GM18951 (cell line): ENCODE results near the gene IFNK.

Experiments used
- POLR2A ChIP-seq: IDR thresholded peaks from 4 replicates; pipeline ENCODE4 v1.6.1; 2011; ENCODE audit warnings: mild to moderate bottlenecking; ENCODE audit not compliant: insufficient read length, insufficient read depth; ENCODE audit errors: extremely low read depth
- in situ Hi-C: fragments of 300-500 bp; cut with MboI; formaldehyde crosslinking; loops from one replicate; pipeline ENCODE4 v1.12.0; 2022; ENCODE audit warnings: low sequenced_read_pairs, mixed read lengths, inconsistent platforms; ENCODE audit not compliant: unreplicated experiment

The IFNK gene

GRCh38 chr9:27524236-27524635 lies at the start of gene IFNK:
Gene IFNK, plus strand, starts transcription at chr9:27524290. Its CDS starts 47 bp downstream, at chr9:27524337.
- TF ChIP-seq POLR2A, result no peak

GRCh38 chr9:27474305-27474704 lies 49.8 kb upstream of the IFNK start:
- TF ChIP-seq POLR2A, result no peak
- in situ Hi-C loops, result no loop called here

More at GRCh38 chr9:27524236-27524635, at the start of gene IFNK:
- in situ Hi-C loops, result no loop called here

GRCh38 chr9:27475057-27475595 lies 49.0 kb upstream of the IFNK start:
- in situ Hi-C loops, result no loop called here

GRCh38 chr9:27476870-27477515 lies 47.1 kb upstream of the IFNK start:
- no peak for TF ChIP-seq POLR2A
- in situ Hi-C loops, result no loop called here

More at GRCh38 chr9:27475057-27475595, 49.0 kb upstream of the IFNK start:
- no peak for TF ChIP-seq POLR2A

GRCh38 chr9:27478322-27478721 lies 45.8 kb upstream of the IFNK start:
- in situ Hi-C loops, result no loop called here
- no peak for TF ChIP-seq POLR2A

- in situ Hi-C loops, result no loop called here
- no peak for TF ChIP-seq POLR2A
Observed at GRCh38 chr9:27482709-27483108, 41.4 kb upstream of the IFNK start.

- TF ChIP-seq POLR2A, result no peak
Observed at GRCh38 chr9:27483576-27483975, 40.5 kb upstream of the IFNK start.

GRCh38 chr9:27485158-27485557 lies 38.9 kb upstream of the IFNK start:
- TF ChIP-seq POLR2A, result no peak
- in situ Hi-C loops, result no loop called here

More at GRCh38 chr9:27483576-27483975, 40.5 kb upstream of the IFNK start:
- in situ Hi-C loops, result no loop called here

GRCh38 chr9:27487128-27487640 lies 36.9 kb upstream of the IFNK start:
- no peak for TF ChIP-seq POLR2A
- in situ Hi-C loops, result no loop called here

- TF ChIP-seq POLR2A, result no peak
- in situ Hi-C loops, result no loop called here
Observed at GRCh38 chr9:27487927-27488326, 36.2 kb upstream of the IFNK start.

- in situ Hi-C loops, result no loop called here
- no peak for TF ChIP-seq POLR2A
Observed at GRCh38 chr9:27489087-27489876, 34.8 kb upstream of the IFNK start.

- TF ChIP-seq POLR2A, result no peak
Observed at GRCh38 chr9:27491154-27491553, 32.9 kb upstream of the IFNK start.

GRCh38 chr9:27495480-27496134 lies 28.5 kb upstream of the IFNK start:
- in situ Hi-C loops, result no loop called here
- TF ChIP-seq POLR2A, result no peak

More at GRCh38 chr9:27491154-27491553, 32.9 kb upstream of the IFNK start:
- in situ Hi-C loops, result no loop called here
